Activated B cell treated with CpG ODN at 0.5 μM for 24 hours (primary cell): ENCODE results near the gene ABCC6. TPM values are rescaled to one million over a fixed set of nuclear protein-coding genes. Genes with fewer than 3 reads are reported as not detected.
"Not testable (repeated sequence)": the region's sequence is repeated elsewhere in the genome, so short reads cannot be mapped to it uniquely, and the experiment has no call there.

Experiments
- ATAC-seq: fragments of 200-7000 bp; cut with Tn5 transposase; one replicate; pipeline ENCODE4 v1.10.0; 2021; ENCODE audit warnings: low read depth, mild to moderate bottlenecking, moderate library complexity
- CTCF ChIA-PET: fragments of 350-600 bp; sonication (Branson Sonifier 250); formaldehyde crosslinking; loops from one replicate; lab custom pipeline; 2021; ENCODE audit warnings: antibody characterized with exemption; lab: Charles Lee
- POLR2A ChIA-PET: fragments of 350-600 bp; sonication (Branson Sonifier 250); formaldehyde crosslinking; loops from one replicate; lab custom pipeline; 2021; ENCODE audit warnings: antibody characterized with exemption; lab: Charles Lee
- DNase-seq: peaks from one replicate; pipeline ENCODE4 v3.0.0; 2022
- H3K27ac Mint-ChIP-seq: one replicate; pipeline ENCODE4 v1.8.0; 2020; ENCODE audit warnings: mixed read lengths
- H3K27me3 Mint-ChIP-seq: one replicate; pipeline ENCODE4 v1.8.0; 2021; ENCODE audit warnings: mixed read lengths
- H3K36me3 Mint-ChIP-seq: one replicate; pipeline ENCODE4 v1.8.0; 2021; ENCODE audit warnings: low read depth, mixed read lengths
- H3K4me1 Mint-ChIP-seq: one replicate; pipeline ENCODE4 v1.8.0; 2021; ENCODE audit warnings: mixed read lengths
- H3K4me3 Mint-ChIP-seq: one replicate; pipeline ENCODE4 v1.8.0; 2020; ENCODE audit warnings: mild to moderate bottlenecking, mixed read lengths
- H3K9me3 Mint-ChIP-seq: one replicate; pipeline ENCODE4 v1.8.0; 2020; ENCODE audit warnings: mixed read lengths
- intact Hi-C: fragments of 100-400 bp; cut with micrococcal nuclease; formaldehyde crosslinking; loops from one replicate; pipeline ENCODE4 v1.15.1; 2024
- total RNA-seq: library from RNA; stranded (reverse); gene quantifications from 2 replicates; pipeline ENCODE4 v1.2.3, GENCODE V29; 2022

ABCC6 gene
- total RNA-seq, 1 donor from 2014 or later, result not detected

DNA sequence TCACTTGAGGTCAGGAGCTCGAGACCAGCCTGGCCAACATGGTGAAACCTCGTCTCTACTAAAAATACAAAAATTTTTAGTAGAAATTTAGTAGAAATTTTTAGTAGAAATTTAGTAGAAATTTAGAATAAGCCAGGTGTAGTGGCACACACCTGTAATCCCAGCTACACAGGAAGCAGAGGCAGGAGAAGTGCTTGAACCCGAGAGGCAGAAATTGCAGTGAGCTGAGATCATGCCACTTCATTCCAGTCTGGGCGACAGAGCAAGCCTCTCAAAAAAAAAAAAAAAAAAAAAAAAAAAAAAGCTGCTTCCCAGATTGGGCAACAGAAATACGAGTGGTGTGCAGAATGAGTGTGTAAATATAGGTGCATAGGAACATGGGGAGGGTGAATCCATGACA is 4.5 kb downstream of the ABCC6 start:
- H3K27me3 Mint-ChIP-seq, POLR2A ChIA-PET, H3K9me3 Mint-ChIP-seq, DNase-seq, H3K4me1 Mint-ChIP-seq, H3K36me3 Mint-ChIP-seq, H3K4me3 Mint-ChIP-seq, ATAC-seq, CTCF ChIA-PET, intact Hi-C loops, H3K27ac Mint-ChIP-seq: not testable (repeated sequence)

DNA sequence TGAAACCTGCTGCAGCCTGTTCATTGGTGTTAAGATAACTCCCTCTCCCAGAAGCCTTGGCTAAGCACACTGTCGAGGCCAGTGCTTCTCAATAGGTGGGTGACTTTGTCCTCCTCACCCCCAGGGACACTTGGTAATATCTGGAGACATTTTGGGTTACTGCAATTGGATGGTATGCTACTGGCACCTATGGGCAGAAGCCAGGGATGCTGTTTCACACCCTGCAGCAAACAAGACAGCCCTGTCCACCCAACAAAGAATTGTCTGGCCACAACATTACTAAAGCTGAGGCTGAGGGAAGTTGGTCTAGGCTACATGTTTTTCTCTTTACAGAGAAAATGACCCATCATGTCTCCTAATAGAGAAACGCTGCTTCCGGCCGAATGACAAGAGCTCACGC is 4.9 kb downstream of the ABCC6 start:
- H3K9me3 Mint-ChIP-seq, H3K27ac Mint-ChIP-seq, POLR2A ChIA-PET, DNase-seq, H3K4me3 Mint-ChIP-seq, H3K4me1 Mint-ChIP-seq, H3K27me3 Mint-ChIP-seq, intact Hi-C loops, ATAC-seq, H3K36me3 Mint-ChIP-seq, CTCF ChIA-PET: not testable (repeated sequence)

DNA sequence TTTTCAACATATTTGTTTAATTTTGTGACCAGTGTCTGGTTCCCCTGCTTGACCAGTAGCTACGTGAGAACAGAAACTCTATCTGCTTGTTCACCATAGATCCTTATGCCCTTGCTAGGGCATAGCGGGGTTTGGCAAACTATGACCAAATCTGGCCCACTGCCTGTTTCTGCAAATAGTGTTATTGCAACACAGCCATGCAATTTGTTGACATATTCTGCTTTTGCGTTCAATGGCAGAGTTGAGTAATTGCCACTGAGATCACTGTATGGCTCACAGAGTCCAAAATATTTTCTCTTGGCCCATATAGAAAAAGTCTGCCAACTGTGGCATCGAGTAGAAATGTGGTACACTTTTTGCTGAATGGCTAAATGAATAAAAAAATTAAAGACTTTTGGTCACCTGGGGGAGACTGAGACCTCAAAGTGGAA is 9.4 kb downstream of the ABCC6 start:
- H3K4me1 Mint-ChIP-seq, H3K27me3 Mint-ChIP-seq, intact Hi-C loops, POLR2A ChIA-PET, DNase-seq, CTCF ChIA-PET, ATAC-seq, H3K4me3 Mint-ChIP-seq, H3K36me3 Mint-ChIP-seq, H3K9me3 Mint-ChIP-seq, H3K27ac Mint-ChIP-seq: not testable (repeated sequence)

DNA sequence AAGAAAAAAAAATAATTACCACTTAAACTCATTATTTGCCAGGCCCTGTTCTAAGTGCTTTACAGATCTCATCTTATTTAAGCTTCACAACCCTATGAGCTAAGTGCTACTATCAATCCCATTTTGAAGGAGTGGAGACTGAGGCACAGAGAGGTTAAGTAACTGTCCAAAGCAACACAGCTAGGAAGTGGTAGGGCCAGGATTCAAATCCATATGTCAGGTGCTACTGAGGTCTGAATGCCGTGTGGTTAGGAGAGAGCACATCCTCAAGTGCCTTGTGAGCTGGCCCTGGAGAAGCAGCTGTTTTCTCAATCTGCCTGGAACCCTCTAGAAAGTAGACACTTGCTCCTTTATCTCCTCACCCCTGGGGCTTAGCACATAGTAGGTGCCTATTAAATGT is 11.9 kb downstream of the ABCC6 start:
- H3K27me3 Mint-ChIP-seq, POLR2A ChIA-PET, H3K4me3 Mint-ChIP-seq, DNase-seq, H3K4me1 Mint-ChIP-seq, intact Hi-C loops, H3K9me3 Mint-ChIP-seq, H3K36me3 Mint-ChIP-seq, H3K27ac Mint-ChIP-seq, ATAC-seq, CTCF ChIA-PET: not testable (repeated sequence)

- H3K4me3 Mint-ChIP-seq, H3K36me3 Mint-ChIP-seq, ATAC-seq, CTCF ChIA-PET, DNase-seq, POLR2A ChIA-PET, intact Hi-C loops, H3K9me3 Mint-ChIP-seq, H3K27ac Mint-ChIP-seq, H3K27me3 Mint-ChIP-seq: not testable (repeated sequence)
- H3K4me1 Mint-ChIP-seq, result peaks cover 22% of the 10 kb centered on the region
Measured at GRCh38 chr16:16208461-16208860, 14.8 kb downstream of the ABCC6 start.

DNA sequence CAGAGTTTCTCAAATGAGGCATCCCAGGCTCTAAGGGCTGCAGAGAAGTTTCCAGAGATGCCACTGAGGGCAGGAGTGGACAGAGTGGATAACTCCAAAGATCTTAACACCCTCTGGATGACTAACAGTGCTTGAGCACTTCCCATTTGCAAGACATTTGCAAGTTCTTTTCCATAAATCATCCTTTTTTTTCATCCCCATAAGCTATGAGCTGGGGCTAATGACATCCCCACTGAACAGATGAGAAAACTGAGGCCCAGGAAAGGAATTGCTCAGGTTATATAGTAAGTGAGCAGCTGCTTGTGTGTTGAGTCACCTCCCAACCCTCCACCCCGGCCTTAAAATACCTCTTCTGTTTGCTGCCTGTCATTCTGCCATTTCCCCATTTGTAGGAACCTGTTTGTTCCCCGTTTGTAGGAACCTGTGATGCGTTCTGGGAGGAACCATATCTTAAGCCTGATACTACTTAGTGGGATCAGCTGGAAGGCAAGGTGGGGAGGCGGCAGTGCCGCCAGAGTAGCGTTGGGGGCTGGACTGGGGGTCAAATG is 15.4 kb downstream of the ABCC6 start:
- H3K36me3 Mint-ChIP-seq, H3K27me3 Mint-ChIP-seq, CTCF ChIA-PET, H3K4me3 Mint-ChIP-seq, H3K9me3 Mint-ChIP-seq, POLR2A ChIA-PET, H3K27ac Mint-ChIP-seq, intact Hi-C loops, ATAC-seq, DNase-seq: not testable (repeated sequence)
- peaks cover 25% of the 10 kb centered on the region for H3K4me1 Mint-ChIP-seq

GRCh38 chr16:16207097-16207786 is 16.1 kb downstream of the ABCC6 start:
- DNase-seq, ATAC-seq, intact Hi-C loops, H3K27me3 Mint-ChIP-seq, H3K4me3 Mint-ChIP-seq, H3K27ac Mint-ChIP-seq, H3K9me3 Mint-ChIP-seq, POLR2A ChIA-PET, H3K36me3 Mint-ChIP-seq, CTCF ChIA-PET: not testable (repeated sequence)
- peaks cover 31% of the 10 kb centered on the region for H3K4me1 Mint-ChIP-seq

DNA sequence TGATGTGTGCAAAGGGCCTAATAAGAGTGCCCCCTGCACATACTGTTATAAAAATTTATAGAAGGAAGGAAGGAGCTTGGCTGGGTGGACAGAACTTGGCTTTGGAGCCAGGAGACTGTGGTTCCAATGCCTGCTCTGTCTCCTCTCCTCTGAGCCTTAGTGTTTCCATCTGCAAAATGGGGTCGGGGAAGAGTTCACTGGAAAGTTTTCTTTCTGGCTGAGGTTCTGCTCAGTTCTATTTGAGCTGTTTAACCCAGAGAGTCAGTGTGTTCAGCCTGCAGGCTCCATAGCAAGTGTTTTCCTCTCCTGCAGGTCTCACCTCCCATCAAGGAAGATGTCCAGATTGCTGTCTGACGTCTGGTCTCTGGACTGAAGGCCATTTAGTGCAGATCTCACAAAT is 17.4 kb downstream of the ABCC6 start:
- CTCF ChIA-PET, DNase-seq, POLR2A ChIA-PET, ATAC-seq, H3K27me3 Mint-ChIP-seq, H3K36me3 Mint-ChIP-seq, intact Hi-C loops, H3K4me3 Mint-ChIP-seq, H3K9me3 Mint-ChIP-seq: not testable (repeated sequence)
- H3K27ac Mint-ChIP-seq, result peak overlapping the region; percentile 30
- peaks cover 42% of the 10 kb centered on the region for H3K4me1 Mint-ChIP-seq

DNA sequence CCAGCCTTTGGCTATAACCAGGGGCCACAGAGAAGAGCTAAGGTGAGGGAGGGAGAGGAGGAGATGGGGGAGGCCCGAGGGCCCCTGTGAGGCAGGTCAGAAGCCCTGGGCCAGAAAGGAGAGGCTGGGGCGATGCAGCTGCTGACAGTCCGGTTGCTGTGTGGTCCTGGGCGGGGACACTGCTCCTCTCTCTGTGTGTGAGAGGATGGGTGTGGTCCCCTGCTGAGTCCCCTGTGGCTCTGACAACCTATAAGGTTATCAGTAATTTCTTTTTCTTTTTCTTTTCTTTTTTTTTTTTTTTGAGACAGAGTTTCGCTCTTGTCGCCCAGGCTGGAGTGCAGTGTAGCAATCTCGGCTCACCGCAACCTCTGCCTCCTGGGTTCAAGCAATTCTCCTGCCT is 18.7 kb downstream of the ABCC6 start:
- H3K4me3 Mint-ChIP-seq, H3K36me3 Mint-ChIP-seq, CTCF ChIA-PET, H3K9me3 Mint-ChIP-seq, DNase-seq, intact Hi-C loops, H3K27me3 Mint-ChIP-seq: not testable (repeated sequence)
- H3K4me1 Mint-ChIP-seq, result peaks cover 46% of the 10 kb centered on the region
- POLR2A ChIA-PET, result interaction anchor here (0.7 kb wide), 1 partner anchor 13 kb away, joined by 3 read pairs; no protein-coding TSS in a partner anchor
- H3K27ac Mint-ChIP-seq, result peak overlapping the region; percentile 85
- peak; percentile 68 for ATAC-seq

- CTCF ChIA-PET, POLR2A ChIA-PET, H3K27me3 Mint-ChIP-seq, DNase-seq, intact Hi-C loops, H3K9me3 Mint-ChIP-seq, H3K27ac Mint-ChIP-seq, ATAC-seq, H3K4me3 Mint-ChIP-seq, H3K36me3 Mint-ChIP-seq: not testable (repeated sequence)
- H3K4me1 Mint-ChIP-seq, result peaks cover 46% of the 10 kb centered on the region
Measured at GRCh38 chr16:16203494-16203893, 19.8 kb downstream of the ABCC6 start.

DNA sequence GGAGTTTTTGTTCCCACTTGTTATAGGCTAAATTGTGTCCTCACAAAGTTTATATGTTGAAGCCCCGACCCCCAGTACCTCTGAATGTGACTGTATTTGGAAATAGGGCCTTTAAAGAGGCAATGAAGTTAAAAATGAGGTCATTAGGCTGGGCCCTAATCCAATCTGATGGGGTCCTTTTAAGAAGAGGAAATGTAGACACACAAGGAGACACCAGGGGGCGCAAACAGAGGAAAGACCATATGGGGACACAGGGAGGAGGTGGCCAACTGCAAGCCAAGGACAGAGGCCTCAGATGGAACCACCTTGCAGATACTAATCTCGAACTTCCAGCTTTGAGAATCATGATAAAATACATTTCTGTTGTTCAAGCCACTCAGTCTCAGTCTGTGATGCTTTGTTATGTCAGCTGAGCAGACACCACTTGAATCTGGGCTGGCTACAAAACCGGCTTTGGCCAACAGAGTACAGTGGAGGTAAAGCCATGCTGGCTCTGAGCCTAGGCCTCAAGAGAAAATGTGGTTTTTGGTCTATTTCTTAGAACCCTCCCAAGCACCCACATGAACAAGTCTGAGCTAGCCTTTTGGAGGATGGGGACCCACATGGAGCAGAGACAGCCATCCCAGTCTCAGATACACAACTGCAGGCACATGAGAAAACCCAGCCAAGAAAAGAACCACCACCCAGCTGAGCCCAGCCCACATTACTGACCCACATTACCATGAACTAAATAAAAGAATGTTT is 20.7 kb downstream of the ABCC6 start:
- H3K4me3 Mint-ChIP-seq, H3K27ac Mint-ChIP-seq, H3K27me3 Mint-ChIP-seq, intact Hi-C loops, ATAC-seq, CTCF ChIA-PET, H3K9me3 Mint-ChIP-seq, H3K36me3 Mint-ChIP-seq, POLR2A ChIA-PET, DNase-seq: not testable (repeated sequence)
- peaks cover 46% of the 10 kb centered on the region for H3K4me1 Mint-ChIP-seq

DNA sequence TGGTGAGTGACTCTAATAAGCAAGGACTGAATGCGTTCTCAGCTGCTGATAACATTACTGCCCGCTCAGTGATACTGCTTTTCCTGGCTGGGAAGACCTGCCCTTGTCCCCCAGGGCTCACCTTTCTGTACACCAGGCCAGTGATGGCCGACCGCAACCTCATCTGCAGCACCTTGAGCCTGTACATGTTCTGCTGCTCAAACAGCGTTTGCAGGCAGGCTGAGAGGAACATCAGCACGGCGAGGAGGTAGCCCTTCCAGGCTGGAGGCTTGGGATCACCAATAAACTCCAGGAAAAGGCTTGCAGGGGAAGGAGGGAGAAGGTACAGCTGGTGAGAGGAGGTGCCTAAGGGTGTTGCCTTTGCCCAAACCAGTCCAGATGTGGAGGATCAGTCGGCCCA is 21.4 kb downstream of the ABCC6 start:
- CTCF ChIA-PET, DNase-seq, POLR2A ChIA-PET, H3K27ac Mint-ChIP-seq, H3K9me3 Mint-ChIP-seq, H3K27me3 Mint-ChIP-seq, H3K4me3 Mint-ChIP-seq, ATAC-seq, intact Hi-C loops, H3K36me3 Mint-ChIP-seq: not testable (repeated sequence)
- peaks cover 46% of the 10 kb centered on the region for H3K4me1 Mint-ChIP-seq
